ENCODE measurements around the gene CBFA2T2.

GRCh38 chr20:33585413-33585812, 95.5 kb downstream of the CBFA2T2 start:
- no peak for TF ChIP-seq CTCF (IDR thresholded peaks at IDR 0.05)
- TF ChIP-seq POLR2A (IDR thresholded peaks at IDR 0.05), result no peak
